Measurements from ENCODE around the gene EFCAB8.

EFCAB8 gene

GRCh38 chr20:32883081-32883480 is 24.4 kb downstream of the EFCAB8 start:
- H2AFZ ChIP-seq (ENCODE audit: low read depth, low read length), result no peak overlapping the region
- no peaks in the 10 kb centered on the region for H3K4me1 ChIP-seq (ENCODE audit: insufficient read depth, low read length)
- H3K9me3 ChIP-seq (ENCODE audit: low read length), result no peaks in the 10 kb centered on the region

GRCh38 chr20:32885185-32885584 is 26.5 kb downstream of the EFCAB8 start:
- Histone ChIP-seq H3K27me3 (ENCODE audit: insufficient read depth, low read length) (no peaks in the 10 kb centered on the region), H2AFZ (ENCODE audit: low read depth, low read length) (no peak overlapping the region), H3K4me3 (ENCODE audit: low read length) (no peak overlapping the region), H3K36me3 (ENCODE audit: insufficient read depth, low read length) (no peaks in the 10 kb centered on the region), H3K4me1 (ENCODE audit: insufficient read depth, low read length) (no peaks in the 10 kb centered on the region), H3K9me3 (ENCODE audit: low read length) (no peaks in the 10 kb centered on the region)

More at GRCh38 chr20:32883081-32883480, 24.4 kb downstream of the EFCAB8 start:
- no peaks in the 10 kb centered on the region for H3K36me3 ChIP-seq (ENCODE audit: insufficient read depth, low read length)
- no peaks in the 10 kb centered on the region for H3K27me3 ChIP-seq (ENCODE audit: insufficient read depth, low read length)
- no peak overlapping the region for H3K4me3 ChIP-seq (ENCODE audit: low read length)

DNA sequence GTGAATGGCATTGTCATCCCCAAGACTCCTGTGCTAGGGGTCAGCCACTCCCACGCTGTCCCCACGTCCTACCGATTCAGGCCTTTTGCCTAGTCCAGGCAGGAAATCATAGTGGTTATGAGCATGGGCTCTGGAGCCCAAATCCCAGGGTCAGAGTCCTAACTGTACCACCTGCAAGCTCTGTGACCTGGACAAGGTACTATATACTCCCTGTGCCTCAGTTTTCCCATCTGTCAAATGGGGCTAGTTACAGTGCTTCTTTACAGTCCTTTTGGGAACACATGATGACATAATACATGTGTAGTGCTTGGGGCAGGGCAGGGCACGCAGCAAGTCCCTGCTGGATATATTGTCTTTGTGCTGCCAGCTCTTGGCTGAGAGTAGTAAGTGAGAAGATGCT is 27.2 kb downstream of the EFCAB8 start:
- no peak overlapping the region for H2AFZ ChIP-seq (ENCODE audit: low read depth, low read length)
- H3K27me3 ChIP-seq (ENCODE audit: insufficient read depth, low read length), result no peaks in the 10 kb centered on the region
- no peak overlapping the region for H3K4me3 ChIP-seq (ENCODE audit: low read length)
- H3K4me1 ChIP-seq (ENCODE audit: insufficient read depth, low read length), result no peaks in the 10 kb centered on the region
- H3K36me3 ChIP-seq (ENCODE audit: insufficient read depth, low read length), result no peaks in the 10 kb centered on the region
- no peaks in the 10 kb centered on the region for H3K9me3 ChIP-seq (ENCODE audit: low read length)

DNA sequence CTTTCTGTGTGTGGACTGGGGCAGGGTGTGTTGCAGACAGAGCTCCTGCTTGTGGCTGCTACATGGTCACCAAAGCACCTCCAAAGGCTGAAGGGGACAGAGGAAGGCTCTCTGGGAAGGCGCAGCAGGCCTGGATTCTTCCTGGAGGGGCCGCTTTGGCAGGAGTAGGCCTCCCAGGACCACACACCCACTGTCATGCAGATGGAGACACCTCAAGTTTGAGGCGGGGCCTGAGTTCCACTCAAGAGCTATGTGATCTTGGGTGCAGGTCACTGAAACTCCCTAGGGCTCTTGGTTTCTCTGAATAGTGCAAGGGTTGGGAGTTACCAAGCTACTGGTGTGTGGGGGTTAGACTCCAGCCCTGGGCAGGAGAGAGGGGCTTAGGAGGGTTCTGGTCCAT is 27.9 kb downstream of the EFCAB8 start:
- H2AFZ ChIP-seq (ENCODE audit: low read depth, low read length), result no peak overlapping the region
- no peaks in the 10 kb centered on the region for H3K4me1 ChIP-seq (ENCODE audit: insufficient read depth, low read length)
- H3K9me3 ChIP-seq (ENCODE audit: low read length), result no peaks in the 10 kb centered on the region
- no peaks in the 10 kb centered on the region for H3K27me3 ChIP-seq (ENCODE audit: insufficient read depth, low read length)
- H3K4me3 ChIP-seq (ENCODE audit: low read length), result no peak overlapping the region
- H3K36me3 ChIP-seq (ENCODE audit: insufficient read depth, low read length), result no peaks in the 10 kb centered on the region

GRCh38 chr20:32887492-32887891 is 28.8 kb downstream of the EFCAB8 start:
- Histone ChIP-seq H3K36me3 (ENCODE audit: insufficient read depth, low read length) (no peaks in the 10 kb centered on the region), H2AFZ (ENCODE audit: low read depth, low read length) (no peak overlapping the region), H3K9me3 (ENCODE audit: low read length) (no peaks in the 10 kb centered on the region), H3K27me3 (ENCODE audit: insufficient read depth, low read length) (no peaks in the 10 kb centered on the region), H3K4me3 (ENCODE audit: low read length) (no peak overlapping the region), H3K4me1 (ENCODE audit: insufficient read depth, low read length) (no peaks in the 10 kb centered on the region)

- Histone ChIP-seq H3K27me3 (ENCODE audit: insufficient read depth, low read length) (no peaks in the 10 kb centered on the region), H3K4me1 (ENCODE audit: insufficient read depth, low read length) (no peaks in the 10 kb centered on the region), H3K4me3 (ENCODE audit: low read length) (no peak overlapping the region), H2AFZ (ENCODE audit: low read depth, low read length) (no peak overlapping the region), H3K36me3 (ENCODE audit: insufficient read depth, low read length) (no peaks in the 10 kb centered on the region), H3K9me3 (ENCODE audit: low read length) (no peaks in the 10 kb centered on the region)
Measured at GRCh38 chr20:32888636-32889035, 29.9 kb downstream of the EFCAB8 start.

DNA sequence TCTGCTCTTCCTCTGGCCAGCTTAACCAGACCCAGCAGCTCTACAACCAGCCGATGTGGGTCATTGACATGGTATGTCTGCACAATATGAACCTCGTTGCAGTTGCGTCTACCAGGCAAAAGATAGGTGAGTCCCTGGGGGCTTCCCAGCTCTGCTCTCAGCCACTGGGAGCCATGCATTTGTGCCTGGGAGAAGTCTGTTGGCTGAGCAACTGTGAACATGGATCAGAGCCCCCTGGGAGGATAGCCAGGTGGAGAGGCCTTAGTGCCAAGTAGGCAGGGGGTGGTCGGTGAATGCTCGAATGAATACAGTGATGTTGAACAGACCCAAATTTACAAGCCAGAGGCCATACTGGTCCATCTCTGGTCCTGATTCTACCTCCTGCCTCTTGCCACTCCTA is 30.6 kb downstream of the EFCAB8 start:
- Histone ChIP-seq H3K36me3 (ENCODE audit: insufficient read depth, low read length) (no peaks in the 10 kb centered on the region), H3K4me3 (ENCODE audit: low read length) (no peak overlapping the region), H3K4me1 (ENCODE audit: insufficient read depth, low read length) (no peaks in the 10 kb centered on the region), H3K9me3 (ENCODE audit: low read length) (no peaks in the 10 kb centered on the region), H3K27me3 (ENCODE audit: insufficient read depth, low read length) (no peaks in the 10 kb centered on the region), H2AFZ (ENCODE audit: low read depth, low read length) (no peak overlapping the region)

GRCh38 chr20:32891491-32891890 is 32.8 kb downstream of the EFCAB8 start:
- Histone ChIP-seq H2AFZ (ENCODE audit: low read depth, low read length) (no peak overlapping the region), H3K4me1 (ENCODE audit: insufficient read depth, low read length) (no peaks in the 10 kb centered on the region), H3K9me3 (ENCODE audit: low read length) (no peaks in the 10 kb centered on the region), H3K36me3 (ENCODE audit: insufficient read depth, low read length) (no peaks in the 10 kb centered on the region), H3K27me3 (ENCODE audit: insufficient read depth, low read length) (no peaks in the 10 kb centered on the region), H3K4me3 (ENCODE audit: low read length) (no peak overlapping the region)

DNA sequence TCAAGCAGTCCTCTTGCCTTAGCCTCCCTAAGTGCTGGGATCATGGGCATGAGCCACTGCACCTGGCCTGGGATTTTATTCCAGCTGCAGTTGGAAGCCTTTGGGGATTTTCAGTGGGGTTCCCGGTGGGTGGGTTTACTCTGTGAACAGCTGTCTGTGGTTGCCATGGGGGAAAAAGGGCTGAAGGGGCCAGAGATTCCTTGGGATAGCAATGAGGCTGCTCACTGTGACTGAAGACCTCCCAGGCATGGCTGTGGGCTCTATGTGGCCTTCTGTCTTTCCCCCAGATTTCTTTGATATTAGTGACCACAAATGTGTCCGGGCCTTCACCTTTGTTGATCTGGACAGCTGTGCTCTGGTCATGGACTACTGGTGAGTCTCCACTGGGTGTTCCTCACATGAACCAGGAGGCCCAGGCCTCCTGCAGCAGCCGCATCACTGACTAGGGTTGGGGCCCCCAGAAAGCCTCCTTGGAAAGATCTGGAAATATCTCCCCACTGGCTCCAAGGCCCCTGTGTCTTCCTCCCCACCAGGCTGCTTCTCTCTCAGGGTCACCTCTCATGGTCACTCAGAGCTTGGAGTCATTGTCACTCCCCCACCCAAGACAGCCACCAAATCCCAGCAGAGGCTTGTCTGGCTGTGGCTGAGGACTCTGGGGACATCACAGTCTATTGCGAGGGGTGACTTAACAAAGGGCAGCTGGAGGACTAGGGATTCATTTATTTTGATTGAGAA is 33.4 kb downstream of the EFCAB8 start:
- Histone ChIP-seq H3K27me3 (ENCODE audit: insufficient read depth, low read length) (no peaks in the 10 kb centered on the region), H3K36me3 (ENCODE audit: insufficient read depth, low read length) (no peaks in the 10 kb centered on the region), H3K9me3 (ENCODE audit: low read length) (no peaks in the 10 kb centered on the region), H3K4me1 (ENCODE audit: insufficient read depth, low read length) (no peaks in the 10 kb centered on the region), H3K4me3 (ENCODE audit: low read length) (no peak overlapping the region), H2AFZ (ENCODE audit: low read depth, low read length) (no peak overlapping the region)

- Histone ChIP-seq H3K36me3 (ENCODE audit: insufficient read depth, low read length) (no peaks in the 10 kb centered on the region), H3K9me3 (ENCODE audit: low read length) (no peaks in the 10 kb centered on the region), H3K27me3 (ENCODE audit: insufficient read depth, low read length) (no peaks in the 10 kb centered on the region)
Measured at GRCh38 chr20:32893263-32894025, 34.7 kb downstream of the EFCAB8 start.

GRCh38 chr20:32894026-32894483 is 35.3 kb downstream of the EFCAB8 start:
- Histone ChIP-seq H3K4me3 (ENCODE audit: low read length) (no peak overlapping the region), H3K4me1 (ENCODE audit: insufficient read depth, low read length) (no peaks in the 10 kb centered on the region), H3K27me3 (ENCODE audit: insufficient read depth, low read length) (no peaks in the 10 kb centered on the region), H2AFZ (ENCODE audit: low read depth, low read length) (no peak overlapping the region), H3K36me3 (ENCODE audit: insufficient read depth, low read length) (no peaks in the 10 kb centered on the region), H3K9me3 (ENCODE audit: low read length) (no peaks in the 10 kb centered on the region)

More at GRCh38 chr20:32893263-32894025, 34.7 kb downstream of the EFCAB8 start:
- no peak overlapping the region for H2AFZ ChIP-seq (ENCODE audit: low read depth, low read length)
- H3K4me1 ChIP-seq (ENCODE audit: insufficient read depth, low read length), result no peaks in the 10 kb centered on the region
- no peak overlapping the region for H3K4me3 ChIP-seq (ENCODE audit: low read length)

DNA sequence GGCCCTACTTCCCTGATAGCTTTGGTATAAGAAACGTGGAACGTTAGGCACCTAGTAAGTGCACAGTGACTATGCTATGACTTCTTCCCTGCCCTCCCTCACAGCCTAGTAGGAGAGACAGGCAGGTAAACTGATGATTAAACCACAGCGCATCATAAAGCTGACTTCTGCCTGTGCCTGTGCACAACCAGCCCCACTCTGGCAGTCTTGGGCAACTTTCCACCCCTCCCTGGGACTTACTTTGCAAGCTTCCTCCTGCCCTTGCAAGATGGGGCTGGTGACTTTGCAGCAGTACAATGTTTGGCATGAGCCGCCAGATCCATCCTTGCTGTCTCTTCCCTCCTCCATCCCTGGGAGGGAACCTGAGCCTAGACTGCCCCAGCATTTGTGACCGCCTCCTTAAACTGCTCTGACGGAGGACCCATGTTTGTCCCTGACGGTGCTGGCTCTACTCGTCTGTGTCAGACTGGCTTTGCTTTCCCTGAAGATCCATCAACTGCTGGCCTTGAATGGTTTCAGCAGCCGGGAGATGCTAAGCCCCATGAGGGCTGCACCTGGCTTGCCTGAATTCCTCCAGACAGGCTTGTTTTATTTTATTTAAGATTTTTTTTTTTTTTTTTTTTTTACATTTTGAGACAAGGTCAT is 36.1 kb downstream of the EFCAB8 start:
- Histone ChIP-seq H2AFZ (ENCODE audit: low read depth, low read length) (no peak overlapping the region), H3K36me3 (ENCODE audit: insufficient read depth, low read length) (no peaks in the 10 kb centered on the region), H3K27me3 (ENCODE audit: insufficient read depth, low read length) (no peaks in the 10 kb centered on the region), H3K9me3 (ENCODE audit: low read length) (no peaks in the 10 kb centered on the region), H3K4me3 (ENCODE audit: low read length) (no peak overlapping the region), H3K4me1 (ENCODE audit: insufficient read depth, low read length) (no peaks in the 10 kb centered on the region)

Measured in neuron (in vitro differentiated cells).